Measurements from ENCODE around the gene RIMS1. TPM values are rescaled to one million over a fixed set of nuclear protein-coding genes. Genes with fewer than 3 reads are reported as not detected.

The RIMS1 gene
- total RNA-seq, 4 donors from 2014 or later, result 0.17 to 0.89 (median 0.44) TPM

- intact Hi-C loops (cut with DNase I), result no loop called here
- Histone ChIP-seq H3K36me3 (no peaks in the 10 kb centered on the region), H3K4me3 (replicated peaks in 1 of 3) (no peak overlapping the region), H3K4me1 (peaks cover 0 to 7% of the 10 kb centered on the region in 2 donors), H3K9me3 (no peaks in the 10 kb centered on the region), H3K27me3 (no peaks in the 10 kb centered on the region), H3K27ac (no peak overlapping the region)
- 96 to 98% methylated on average over 3 of the region's 3 CpGs for WGBS, 2 donors
- no peak for DNase-seq
- TF ChIP-seq POLR2A (IDR thresholded peaks at IDR 0.05) (no peak), CTCF (IDR thresholded peaks at IDR 0.05) (no peak)
These were observed 487.8 kb downstream of the RIMS1 start for GRCh38 chr6:72374172-72374571.

GRCh38 chr6:72374857-72375256, 488.5 kb downstream of the RIMS1 start:
- Histone ChIP-seq H3K36me3 (no peaks in the 10 kb centered on the region), H3K27me3 (no peaks in the 10 kb centered on the region), H3K4me3 (replicated peaks in 1 of 3) (no peak overlapping the region), H3K4me1 (peaks cover 0 to 7% of the 10 kb centered on the region in 2 donors), H3K9me3 (no peaks in the 10 kb centered on the region), H3K27ac (no peak overlapping the region)
- no peak for DNase-seq
- 66 to 75% methylated on average over 4 of the region's 4 CpGs for WGBS, 2 donors
- TF ChIP-seq CTCF (IDR thresholded peaks at IDR 0.05), result no peak
- no peak for TF ChIP-seq POLR2A (IDR thresholded peaks at IDR 0.05)
- intact Hi-C loops (cut with DNase I), result no loop called here

GRCh38 chr6:72376736-72377135, 490.4 kb downstream of the RIMS1 start:
- 91 to 96% methylated on average over 2 of the region's 2 CpGs for WGBS, 2 donors
- Histone ChIP-seq H3K27ac (no peak overlapping the region), H3K9me3 (no peaks in the 10 kb centered on the region), H3K27me3 (no peaks in the 10 kb centered on the region), H3K4me3 (replicated peaks in 1 of 3) (no peak overlapping the region), H3K4me1 (peaks cover 0 to 7% of the 10 kb centered on the region in 2 donors), H3K36me3 (no peaks in the 10 kb centered on the region)
- TF ChIP-seq POLR2A (IDR thresholded peaks at IDR 0.05) (no peak), CTCF (IDR thresholded peaks at IDR 0.05) (no peak)
- intact Hi-C loops (cut with DNase I), result no loop called here
- DNase-seq, result no peak

- Histone ChIP-seq H3K4me3 (replicated peaks in 1 of 3) (no peak overlapping the region), H3K27me3 (no peaks in the 10 kb centered on the region), H3K9me3 (no peaks in the 10 kb centered on the region), H3K4me1 (no peaks in the 10 kb centered on the region), H3K36me3 (no peaks in the 10 kb centered on the region), H3K27ac (no peak overlapping the region)
- 72 to 93% methylated on average over 6 of the region's 6 CpGs for WGBS, 2 donors
- TF ChIP-seq CTCF (IDR thresholded peaks at IDR 0.05), result no peak
- no peak for TF ChIP-seq POLR2A (IDR thresholded peaks at IDR 0.05)
- DNase-seq, result no peak
- intact Hi-C loops (cut with DNase I), result no loop called here
These were observed 494.7 kb downstream of the RIMS1 start for GRCh38 chr6:72381076-72381475.

- intact Hi-C loops (cut with DNase I), result no loop called here
- 67% methylated on average over 4 of the region's 4 CpGs for WGBS, 2 donors
These were observed 496.5 kb downstream of the RIMS1 start for GRCh38 chr6:72382602-72383529.

More at GRCh38 chr6:72382602-72383529, 496.5 kb downstream of the RIMS1 start:
- DNase-seq, result no peak
- H3K9me3 ChIP-seq, result no peaks in the 10 kb centered on the region
- H3K4me3 ChIP-seq (replicated peaks in 1 of 3), result no peak overlapping the region
- no peaks in the 10 kb centered on the region for H3K4me1 ChIP-seq
- no peaks in the 10 kb centered on the region for H3K27me3 ChIP-seq
- no peak overlapping the region for H3K27ac ChIP-seq
- TF ChIP-seq POLR2A (IDR thresholded peaks at IDR 0.05) (no peak), CTCF (IDR thresholded peaks at IDR 0.05) (no peak)
- H3K36me3 ChIP-seq, result no peaks in the 10 kb centered on the region
